Fibroblast of gingiva (primary cell): ENCODE results near the gene TLK2.

Experiments used
- DNase-seq: peaks from one replicate; pipeline ENCODE4 v3.0.0-alpha.2; 2011; ENCODE audit warnings: low read depth

TLK2 gene

GRCh38 chr17:62655656-62656055 is 177.0 kb downstream of the TLK2 start:
- no peak for DNase-seq

- no peak for DNase-seq
Observed at GRCh38 chr17:62656446-62656845, 177.8 kb downstream of the TLK2 start.

DNA sequence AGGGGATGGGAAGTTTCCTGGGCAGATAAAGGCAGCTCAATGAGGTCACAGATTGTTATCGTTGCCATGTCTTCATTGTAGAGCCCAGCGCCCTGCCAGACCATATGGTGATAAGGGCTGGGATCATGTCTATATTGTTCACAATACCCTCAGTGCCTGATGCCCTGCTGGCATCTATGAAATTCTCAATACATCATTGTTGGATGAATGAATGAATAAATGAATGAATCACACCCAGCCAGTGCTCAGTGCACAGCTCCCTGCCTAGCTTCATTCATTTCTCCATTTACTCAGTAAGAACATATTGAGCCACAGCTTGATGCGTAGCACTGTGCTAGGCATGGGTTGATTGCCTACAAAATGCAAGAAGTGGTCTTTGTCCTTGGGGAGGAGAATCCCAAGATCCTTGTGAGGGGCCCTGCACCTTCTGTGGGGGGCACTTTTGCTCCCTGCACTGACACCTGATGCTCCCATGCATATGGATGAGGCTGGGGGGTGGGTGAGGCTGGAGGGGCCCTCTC is 178.6 kb downstream of the TLK2 start:
- no peak for DNase-seq

DNA sequence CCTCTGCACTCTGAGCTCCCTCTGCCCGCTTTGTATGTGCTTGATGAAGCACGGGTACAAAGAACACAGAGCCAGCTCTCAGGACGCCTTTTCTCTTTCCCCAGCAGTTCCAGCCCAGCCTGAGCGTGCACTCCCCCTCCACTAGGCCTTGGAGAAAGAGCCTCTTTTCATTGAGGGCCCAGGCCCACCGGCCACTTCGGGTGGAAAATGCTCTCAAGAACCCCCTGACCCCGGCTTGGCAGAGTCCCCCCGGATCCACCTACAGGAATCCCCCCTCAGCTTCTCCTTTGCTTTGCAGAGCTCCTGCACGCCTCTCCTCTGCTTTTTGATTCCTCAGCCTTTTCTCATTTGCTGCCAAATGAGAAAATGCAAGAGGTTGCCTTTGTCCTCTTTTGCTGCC is 179.1 kb downstream of the TLK2 start:
- DNase-seq, result no peak

DNA sequence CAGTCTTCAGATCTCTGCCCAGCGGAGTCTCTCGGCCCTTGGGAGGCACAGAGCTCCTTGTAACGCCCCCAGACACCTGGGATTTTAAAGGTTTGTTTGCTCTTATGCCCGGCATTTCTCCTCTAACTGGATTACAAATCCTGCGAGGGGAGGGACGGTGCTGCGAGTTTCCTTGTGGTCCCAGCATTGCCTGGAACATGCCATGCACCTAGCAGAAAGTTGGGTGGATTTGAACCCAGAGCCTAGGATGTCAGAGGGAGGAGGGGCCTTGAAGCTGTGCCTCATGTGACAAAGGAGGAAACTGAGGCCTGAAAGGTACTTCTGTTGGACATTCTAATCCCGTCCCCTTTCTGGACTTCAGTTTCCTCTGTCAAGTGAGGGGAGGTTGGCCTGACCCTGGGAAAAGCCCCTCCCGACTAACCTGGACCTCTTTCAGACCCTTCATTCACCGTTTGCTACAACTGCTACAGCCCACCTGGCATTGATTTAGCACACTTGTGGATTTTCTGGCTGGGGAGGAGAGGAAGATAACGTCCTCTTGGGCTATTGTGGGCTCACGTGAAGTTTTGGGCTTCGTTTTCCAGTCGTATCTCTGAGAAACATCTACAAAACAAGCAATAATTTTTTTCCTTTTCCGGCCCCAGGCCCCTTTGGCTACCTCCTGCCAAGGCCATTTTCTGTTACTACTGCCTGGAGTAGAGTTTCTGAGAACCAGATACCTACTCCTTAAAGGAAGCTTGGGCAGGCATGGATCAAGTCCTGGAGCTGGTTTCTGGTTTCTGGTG is 179.7 kb downstream of the TLK2 start:
- DNase-seq, result no peak

DNA sequence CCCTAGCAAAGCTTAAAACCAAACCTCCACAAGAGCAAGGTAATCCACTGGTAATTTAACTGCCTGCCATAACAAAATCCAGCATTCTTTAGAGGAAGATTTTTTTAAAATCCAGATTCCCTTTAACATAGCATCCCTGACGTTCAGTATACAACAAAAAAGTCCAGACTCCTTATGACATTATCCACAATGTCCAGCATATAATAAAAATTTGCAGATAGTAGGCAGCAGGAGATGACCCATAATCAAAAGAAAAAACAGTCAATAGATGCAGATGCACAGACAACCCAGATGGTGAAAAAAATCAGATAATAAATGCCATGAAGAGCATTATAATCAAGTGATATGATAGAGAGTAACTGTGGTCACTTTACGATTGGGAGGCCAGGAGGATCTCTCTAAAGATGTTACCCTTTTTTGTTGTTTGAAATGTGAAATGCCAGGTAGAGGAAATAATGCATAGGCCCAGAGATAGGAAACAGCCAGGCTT is 182.0 kb downstream of the TLK2 start:
- DNase-seq, result no peak

DNA sequence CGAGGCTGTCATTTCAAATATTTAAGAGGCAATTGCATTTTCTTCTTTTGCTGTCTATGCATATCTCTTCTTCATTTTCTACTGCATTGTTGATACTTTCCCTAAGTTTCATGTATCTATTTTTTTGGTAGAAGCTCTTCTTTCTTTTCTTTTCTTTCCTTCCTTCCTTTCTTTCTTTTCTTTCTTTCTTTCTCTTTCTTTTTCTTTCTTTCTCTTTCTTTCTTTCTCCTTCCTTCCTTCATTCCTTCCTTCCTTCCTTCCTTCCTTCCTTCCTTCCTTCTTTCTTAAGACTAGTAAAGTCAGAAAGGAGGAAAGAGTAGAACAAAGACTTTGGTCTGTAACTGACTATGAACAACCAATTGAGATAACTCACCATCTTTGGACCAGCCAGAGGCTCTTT is 182.7 kb downstream of the TLK2 start:
- no peak for DNase-seq

- peak; percentile 51 for DNase-seq
Observed at GRCh38 chr17:62662855-62663254, 184.2 kb downstream of the TLK2 start.
